NOMO-1 (cell line): ENCODE measurements around the gene SLC37A1.

Experiments used
- DNase-seq, 2 experiments: peaks; one replicate each; lab custom pipeline; 2025; ENCODE audit not compliant: unreplicated experiment in 2 of 2; lab: John Stamatoyannopoulos, UW

The SLC37A1 gene

DNA sequence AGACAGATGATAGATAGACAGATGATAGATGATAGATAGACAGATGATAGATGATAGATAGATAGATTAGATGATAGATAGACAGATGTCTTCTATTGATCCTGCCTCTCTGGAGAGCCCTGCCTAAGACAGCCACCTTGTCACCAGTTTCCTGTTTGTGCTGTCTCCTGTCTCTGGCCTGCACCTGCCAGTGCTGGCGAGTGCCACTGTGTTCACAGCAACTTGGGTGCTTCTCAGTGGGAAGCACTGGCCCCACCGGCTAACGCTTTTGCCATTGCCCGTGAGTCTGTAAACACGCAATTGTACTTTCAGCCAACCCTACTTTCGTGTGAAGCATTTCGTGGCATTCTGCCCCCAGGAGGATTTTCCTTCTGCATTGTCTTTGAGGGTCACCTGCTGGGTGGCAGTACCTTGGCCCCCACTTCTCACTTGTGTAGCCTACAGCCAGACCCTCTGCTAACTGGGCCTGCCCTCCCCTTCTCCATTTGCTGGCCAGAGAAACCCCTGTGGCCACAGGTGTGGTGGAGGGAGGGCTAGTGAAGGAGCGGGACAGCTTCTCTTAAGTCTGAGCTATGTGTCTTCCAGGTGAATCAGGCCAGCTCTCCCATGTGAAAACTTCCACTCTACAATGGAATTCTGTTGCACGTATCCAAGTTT lies 116.4 kb downstream of the SLC37A1 start:
- no peak for DNase-seq

DNA sequence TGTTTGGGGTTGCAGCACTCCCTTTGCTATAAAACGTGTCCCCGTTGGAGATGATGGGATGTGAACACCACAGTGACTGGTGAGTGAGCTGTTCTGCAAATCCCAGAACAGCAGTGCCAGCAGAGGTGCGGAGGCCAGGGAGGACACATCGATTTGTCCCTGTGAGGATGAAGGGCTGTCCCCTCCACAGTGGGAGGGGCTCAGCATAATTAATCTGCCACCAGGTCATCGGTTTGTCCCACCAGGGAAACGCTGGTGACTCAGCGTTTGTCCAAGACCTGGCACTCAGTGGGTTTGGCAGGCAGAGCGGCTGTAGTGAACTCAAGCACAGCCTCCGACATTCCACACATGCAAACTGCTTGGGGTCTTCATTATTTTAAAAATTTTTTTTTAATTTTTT lies 117.0 kb downstream of the SLC37A1 start:
- DNase-seq = no peak
